LNCAP (cell line): ENCODE results near the gene HNMT.

Experiments
- TF ChIP-seq, protein P1 (sequence below): fragments of 450-650 bp; IDR thresholded peaks from 2 replicates; pipeline ENCODE4 v1.5.1; 2017; ENCODE audit warnings: mild to moderate bottlenecking

Gene HNMT

DNA sequence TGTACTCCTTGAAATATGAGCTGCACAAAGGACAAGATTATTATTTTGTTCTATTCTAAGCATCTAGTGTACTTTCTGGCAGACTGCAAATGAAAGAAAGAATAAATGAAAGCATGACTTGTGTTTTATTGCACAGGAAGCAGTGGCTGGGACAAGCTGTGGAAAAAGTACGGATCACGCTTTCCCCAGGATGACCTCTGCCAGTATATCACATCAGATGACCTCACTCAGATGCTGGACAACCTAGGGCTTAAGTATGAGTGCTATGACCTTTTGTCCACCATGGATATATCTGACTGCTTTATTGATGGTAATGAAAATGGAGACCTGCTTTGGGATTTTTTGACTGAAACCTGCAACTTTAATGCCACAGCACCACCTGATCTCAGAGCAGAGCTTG, 49.4 kb downstream of the HNMT start:
- TF ChIP-seq, protein P1, sequence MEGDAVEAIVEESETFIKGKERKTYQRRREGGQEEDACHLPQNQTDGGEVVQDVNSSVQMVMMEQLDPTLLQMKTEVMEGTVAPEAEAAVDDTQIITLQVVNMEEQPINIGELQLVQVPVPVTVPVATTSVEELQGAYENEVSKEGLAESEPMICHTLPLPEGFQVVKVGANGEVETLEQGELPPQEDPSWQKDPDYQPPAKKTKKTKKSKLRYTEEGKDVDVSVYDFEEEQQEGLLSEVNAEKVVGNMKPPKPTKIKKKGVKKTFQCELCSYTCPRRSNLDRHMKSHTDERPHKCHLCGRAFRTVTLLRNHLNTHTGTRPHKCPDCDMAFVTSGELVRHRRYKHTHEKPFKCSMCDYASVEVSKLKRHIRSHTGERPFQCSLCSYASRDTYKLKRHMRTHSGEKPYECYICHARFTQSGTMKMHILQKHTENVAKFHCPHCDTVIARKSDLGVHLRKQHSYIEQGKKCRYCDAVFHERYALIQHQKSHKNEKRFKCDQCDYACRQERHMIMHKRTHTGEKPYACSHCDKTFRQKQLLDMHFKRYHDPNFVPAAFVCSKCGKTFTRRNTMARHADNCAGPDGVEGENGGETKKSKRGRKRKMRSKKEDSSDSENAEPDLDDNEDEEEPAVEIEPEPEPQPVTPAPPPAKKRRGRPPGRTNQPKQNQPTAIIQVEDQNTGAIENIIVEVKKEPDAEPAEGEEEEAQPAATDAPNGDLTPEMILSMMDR: no peak

DNA sequence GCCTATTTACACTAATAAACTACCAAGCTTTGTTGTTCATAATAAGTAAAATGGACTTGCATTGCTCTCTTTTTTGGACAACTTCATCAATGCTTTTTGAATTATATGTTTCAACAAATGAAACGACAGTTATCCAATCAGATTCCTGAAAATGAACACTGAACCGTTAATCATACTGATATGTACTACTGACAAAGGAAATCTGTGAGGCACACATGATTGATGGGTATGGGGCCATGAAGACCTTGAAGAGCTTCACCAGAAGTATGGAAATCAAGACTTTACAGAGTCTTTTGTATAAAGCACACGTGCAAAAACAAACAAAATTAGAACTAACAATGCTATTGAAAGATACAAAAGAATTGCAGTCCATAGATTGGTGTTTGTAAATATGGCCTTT, 51.2 kb downstream of the HNMT start:
- TF ChIP-seq, protein P1: no peak

DNA sequence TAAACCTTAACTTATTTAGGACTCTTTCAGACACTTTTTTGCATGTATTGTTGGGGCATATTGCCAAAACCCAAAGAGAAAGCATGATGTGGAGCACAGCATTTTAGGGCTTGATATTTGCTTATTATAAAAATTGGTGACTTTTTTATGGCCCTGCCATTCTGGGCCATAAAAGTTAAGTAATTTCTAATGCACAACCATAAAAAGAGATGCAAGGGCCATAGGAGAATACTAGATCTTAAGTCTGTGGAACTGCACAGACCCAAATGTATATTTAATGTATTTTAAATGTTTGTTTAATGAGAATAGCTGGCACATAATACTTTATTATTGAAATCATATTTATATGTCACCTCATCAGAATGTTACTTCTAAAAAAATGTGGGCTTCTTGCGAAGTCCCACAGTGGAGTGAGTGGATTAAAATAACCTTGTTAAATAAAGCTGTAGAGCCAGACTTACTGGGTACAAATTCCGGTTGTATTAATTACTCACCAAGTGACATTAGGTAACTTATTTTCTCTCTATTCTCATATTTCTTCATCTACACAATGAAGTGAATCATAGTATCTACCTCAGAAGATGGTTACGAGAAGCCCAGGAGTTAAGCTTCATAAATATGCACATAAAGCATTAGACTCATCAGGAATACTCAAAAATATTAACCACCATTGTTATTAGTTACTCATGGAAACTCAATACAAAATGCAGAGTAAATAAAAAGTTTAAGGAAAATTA, 52.2 kb downstream of the HNMT start:
- TF ChIP-seq, protein P1: no peak

DNA sequence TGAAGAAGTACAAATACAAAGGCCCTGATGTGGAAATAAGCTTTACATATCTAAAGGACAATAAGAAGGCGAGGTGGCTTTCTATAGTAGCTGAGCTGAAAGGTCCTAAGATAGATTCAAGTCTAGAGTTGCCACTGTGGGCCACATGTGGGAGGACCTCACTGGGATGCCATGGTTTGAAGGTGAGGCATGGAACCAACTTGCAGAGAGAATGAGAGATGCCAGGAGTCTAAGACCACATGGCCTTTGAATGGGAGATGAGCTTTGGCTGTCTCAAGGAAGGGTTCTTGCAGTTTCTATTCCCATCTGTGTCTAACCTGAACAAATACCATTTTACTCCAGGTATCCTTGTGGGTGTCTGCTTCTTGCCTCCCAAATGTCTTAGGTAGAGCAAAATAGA, 53.6 kb downstream of the HNMT start:
- TF ChIP-seq, protein P1: no peak

DNA sequence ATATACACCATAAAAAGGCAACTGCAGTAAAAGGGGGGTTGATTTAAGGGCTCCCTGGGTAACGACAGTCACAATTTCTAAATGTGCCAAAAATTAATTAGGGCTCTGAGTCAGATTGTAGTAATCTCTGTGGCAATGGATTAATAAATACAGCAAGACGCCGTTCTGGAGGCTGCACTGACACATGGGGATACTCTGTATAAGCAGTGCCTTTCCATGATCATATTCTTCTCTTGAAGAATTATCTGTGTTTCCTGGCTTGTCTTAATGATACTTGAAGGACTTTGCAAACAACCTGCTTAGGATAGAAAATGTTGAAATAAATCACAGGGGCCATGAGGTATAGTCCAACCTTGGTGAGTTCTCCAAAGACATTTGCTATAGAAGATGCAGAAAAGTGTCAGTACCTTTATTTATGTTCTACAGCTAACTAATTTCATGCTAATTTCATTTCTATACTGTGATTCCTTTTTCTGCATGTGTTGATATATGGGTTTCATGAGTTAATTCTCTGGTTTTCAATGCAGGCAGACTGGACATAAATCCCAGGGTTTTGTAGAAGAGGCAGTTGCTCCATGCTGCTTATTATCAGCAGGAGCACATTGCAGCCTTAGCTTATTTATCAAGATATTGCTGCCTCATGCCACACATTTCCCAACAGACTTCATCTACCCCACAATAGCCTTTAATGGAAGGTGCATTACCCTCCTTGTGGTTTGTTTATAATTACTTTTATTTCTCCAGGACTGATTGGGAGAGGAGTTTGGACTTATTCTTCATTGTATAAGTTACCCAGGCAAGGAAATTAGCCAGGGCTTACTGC, 54.8 kb downstream of the HNMT start:
- TF ChIP-seq, protein P1: no peak

DNA sequence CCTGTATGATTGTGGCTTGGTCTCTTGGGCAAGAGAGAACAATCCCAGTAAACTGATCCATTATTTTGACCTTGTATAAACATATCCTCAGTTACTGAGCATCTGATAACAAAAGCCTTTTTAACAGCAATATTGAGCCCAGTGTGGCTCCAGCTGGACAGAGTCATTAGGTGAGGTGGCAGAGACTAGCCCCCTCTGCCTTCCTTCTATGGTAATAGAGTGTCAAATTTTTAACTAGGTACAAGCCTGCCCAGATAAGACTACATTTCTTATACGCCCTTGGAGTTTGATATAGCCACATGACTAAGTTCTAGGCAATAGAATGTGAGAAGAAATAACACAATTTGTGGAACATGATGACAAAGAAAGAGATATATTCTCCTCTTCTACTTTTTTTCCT, 56.2 kb downstream of the HNMT start:
- TF ChIP-seq, protein P1: no peak

DNA sequence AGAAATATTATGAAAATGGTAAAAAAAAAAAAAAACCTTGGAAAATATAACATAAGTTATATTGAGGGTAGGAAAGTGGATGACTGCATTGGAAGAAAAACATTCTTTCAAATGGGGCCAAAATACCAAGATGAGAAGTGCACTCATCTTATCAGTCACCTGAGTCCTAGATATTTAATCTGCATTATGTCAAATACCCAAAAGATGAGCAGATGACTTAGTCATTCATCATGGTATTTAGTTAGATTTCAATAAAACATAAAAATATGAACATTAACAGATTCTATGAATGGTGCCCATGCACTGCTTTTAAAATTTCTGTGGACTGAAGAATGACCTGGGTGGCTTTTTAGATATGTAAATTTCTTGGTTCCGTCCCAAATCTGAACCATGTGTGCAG, 56.9 kb downstream of the HNMT start:
- TF ChIP-seq, protein P1: no peak
